NOMO-1 treated with dmso at 0.1 percent for 144 hours (cell line): ENCODE results near the gene DPP9.
"Not testable (repeated sequence)": the region's sequence is repeated elsewhere in the genome, so short reads cannot be mapped to it uniquely, and the experiment has no call there.

ENCODE experiments used
- DNase-seq: peaks from one replicate; lab custom pipeline; 2025; ENCODE audit not compliant: unreplicated experiment; lab: John Stamatoyannopoulos, UW

Gene DPP9

DNA sequence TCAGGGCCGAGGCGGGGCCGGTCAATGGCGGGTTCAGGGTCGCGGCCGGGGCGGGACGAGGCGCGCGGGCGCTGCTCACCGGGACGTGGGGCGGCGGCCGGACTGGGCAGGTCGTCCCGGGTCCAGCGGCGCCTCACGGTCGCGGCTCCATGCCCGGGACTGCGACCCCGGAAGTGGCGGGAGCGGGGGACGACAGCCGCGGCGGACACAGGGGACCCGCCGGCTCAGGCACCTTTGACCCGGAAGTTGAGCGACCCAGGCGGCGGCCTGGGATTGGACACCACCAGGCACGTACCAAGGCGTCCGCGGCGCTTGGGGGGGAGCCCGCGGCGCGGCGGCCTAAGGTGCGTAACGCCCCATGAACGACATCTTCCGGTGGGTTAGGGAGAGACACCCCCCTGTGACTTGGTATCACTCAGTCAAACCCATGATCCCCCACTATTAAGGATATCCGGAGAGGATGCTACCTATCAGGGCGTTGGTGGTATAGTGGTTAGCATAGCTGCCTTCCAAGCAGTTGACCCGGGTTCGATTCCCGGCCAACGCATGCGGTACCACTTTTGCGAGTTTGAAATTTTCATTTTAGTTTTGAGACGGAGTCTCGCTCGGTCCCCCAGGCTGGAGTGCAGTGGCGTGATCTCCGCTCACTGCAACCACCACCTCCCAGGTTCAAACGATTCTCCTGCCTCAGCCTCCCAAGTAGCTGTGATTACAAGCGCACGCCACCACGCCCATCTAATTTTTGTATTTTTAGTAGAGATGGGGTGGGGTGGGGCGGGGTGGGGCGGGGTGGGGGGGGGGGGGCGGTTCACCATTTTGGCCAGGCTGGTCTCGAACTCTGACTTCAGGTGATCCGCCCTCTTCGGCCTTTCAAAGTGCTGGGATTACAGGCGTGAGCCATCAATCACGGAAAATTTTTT is at the start of gene DPP9:
DPP9 (minus strand) TSS at position 248 of the 920 bp plus-strand sequence. CDS start 3,936 bp downstream, outside the sequence.
- DNase-seq = peak; percentile 99

GRCh38 chr19:4773047-4773640 is 49.5 kb upstream of the DPP9 start:
- no peak for DNase-seq

GRCh38 chr19:4772566-4772965 is 48.9 kb upstream of the DPP9 start:
- no peak for DNase-seq

GRCh38 chr19:4768934-4769777 is 45.5 kb upstream of the DPP9 start:
- DNase-seq = peak; percentile 59

GRCh38 chr19:4764393-4764660 is 40.7 kb upstream of the DPP9 start:
- DNase-seq = no peak

DNA sequence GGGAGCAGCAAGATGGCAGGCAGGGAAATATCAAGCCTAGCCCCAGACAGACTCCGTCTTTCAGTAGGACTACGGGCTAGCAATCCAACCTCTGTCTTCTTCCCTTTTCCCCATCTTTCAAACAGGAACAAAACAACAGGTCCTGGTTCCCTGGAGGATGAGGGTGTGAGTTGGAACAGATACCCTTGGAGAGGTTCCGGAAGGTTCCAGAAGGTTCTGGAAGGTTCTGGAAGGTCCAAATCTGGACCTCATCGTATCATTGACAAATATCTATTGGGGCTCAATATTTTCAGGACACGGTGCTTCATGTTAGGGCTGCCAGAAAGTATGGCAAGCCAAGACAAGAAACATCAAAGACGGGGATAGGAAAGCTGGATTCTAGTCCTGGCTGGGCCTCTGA is 39.4 kb upstream of the DPP9 start:
- DNase-seq = no peak

DNA sequence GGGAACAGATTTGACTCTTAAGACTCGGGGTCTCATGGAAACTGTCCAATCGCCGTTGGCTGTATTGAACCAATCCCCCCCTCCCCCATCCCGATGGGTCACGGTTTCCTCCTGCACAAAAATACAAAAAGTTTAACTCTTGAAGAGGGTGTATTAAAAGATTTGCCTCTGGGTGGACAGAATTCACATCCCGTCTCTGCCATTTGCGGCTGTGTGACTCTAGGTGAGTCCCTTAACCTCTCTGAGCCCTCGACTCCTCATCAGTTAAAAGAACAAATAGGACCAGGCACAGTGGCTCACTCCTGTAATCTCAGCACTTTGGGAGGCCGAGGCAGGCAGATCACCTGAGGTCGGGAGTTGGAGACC is 36.6 kb upstream of the DPP9 start:
- DNase-seq = no peak

DNA sequence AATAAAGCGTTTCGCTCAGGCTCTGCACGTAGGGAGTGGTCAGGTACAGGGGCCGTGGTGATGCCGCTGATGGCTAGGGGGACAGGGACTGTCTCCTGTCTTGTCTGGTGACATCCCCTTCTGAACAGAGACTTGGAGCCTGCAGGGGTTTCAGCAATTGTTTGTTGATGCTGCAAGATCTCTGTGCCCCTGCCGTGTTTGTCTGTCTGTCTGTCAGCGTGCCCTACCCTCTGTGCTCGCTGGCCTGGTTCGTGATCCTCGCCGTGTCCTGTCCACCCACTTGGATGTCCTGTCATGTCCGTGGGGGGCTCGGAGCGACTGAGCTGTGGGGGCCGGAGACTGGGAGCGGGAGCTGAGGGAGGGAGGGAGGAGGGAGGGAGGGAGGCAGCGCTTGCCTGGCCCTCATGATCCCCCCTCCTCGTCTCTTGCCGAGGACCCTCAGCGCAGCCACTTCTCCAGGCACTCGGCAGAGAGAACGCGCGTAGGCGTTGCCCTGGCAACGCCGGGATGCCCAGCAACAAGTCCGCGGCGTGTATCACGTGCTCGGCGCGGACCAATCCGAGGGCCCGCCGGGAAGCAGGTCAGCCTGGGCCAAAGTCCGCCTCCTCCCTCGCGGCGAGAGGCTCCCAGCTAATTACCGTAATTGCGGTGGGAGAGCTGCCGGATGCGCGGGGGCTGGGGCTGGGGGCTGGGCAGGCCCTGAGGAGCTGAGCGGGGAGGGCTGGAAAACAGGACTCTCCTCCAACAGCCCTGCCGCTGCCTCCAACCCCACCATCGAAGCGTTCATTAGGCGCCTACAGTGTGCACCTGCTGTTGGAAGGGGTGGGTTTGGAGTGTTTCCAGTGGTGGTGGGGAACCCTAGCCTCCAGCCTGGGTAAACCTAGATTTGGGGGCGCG is 36.0 kb upstream of the DPP9 start:
- peak; percentile 87 for DNase-seq

- DNase-seq = no peak
Observed at GRCh38 chr19:4758659-4759058, 35.0 kb upstream of the DPP9 start.

DNA sequence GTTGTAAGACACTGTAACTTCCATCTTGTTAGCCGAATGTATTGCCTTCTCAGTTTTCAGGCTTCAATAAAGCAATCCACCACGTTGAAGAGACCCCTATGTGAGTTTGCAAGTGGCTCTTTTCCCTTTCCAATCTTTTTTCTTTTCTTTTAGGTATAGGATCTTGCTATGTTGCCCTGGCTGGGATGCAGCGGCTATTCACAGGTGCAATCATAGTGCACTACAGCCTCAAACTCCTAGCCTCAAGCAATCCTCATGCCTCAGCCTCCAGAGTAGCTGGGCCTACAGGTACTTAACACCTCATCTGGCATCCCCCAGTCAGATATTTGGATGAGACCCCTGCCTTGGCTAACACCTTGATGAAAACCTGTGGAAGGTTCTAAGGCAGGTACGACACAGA is 34.4 kb upstream of the DPP9 start:
- no peak for DNase-seq

- no peak for DNase-seq
Observed at GRCh38 chr19:4755459-4755858, 31.8 kb upstream of the DPP9 start.

DNA sequence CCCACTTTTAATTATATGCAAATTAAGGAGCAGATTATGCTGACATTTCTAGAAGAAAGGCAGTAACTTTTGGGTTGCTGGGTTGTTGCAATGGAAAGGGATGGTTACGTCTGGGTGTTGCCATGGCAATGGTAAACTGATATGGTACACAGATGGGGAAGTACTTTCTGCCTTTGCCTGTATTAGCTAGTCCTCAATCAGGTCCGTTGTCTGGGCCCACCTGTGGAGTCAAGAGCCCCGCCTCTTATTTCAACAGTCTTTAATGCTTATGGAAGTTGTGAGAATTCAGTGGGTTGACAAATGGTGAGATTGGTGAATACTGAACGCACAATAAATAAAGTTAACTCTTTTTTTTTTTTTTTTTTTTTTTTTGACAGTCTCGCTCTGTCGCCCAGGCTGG is 30.6 kb upstream of the DPP9 start:
- no peak for DNase-seq

- DNase-seq = no peak
Observed at GRCh38 chr19:4749870-4750590, 26.4 kb upstream of the DPP9 start.

DNA sequence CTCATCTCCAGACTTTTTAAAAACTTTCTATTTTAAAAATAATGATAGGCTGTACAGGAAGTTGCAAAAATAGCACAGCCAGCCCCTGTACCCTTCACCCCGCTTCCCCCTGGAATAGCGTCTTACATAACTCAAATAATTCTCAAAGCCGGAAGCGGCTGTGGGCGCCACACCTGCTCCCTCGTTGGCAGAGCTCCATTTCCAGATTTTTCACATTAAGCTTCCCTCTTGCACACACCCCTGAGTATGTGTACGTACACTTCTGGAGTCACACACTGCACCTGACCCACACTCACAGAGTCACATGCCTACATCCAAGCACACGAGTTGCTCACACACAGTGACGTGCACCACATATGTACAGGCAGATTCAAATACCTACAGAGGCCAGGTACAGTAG is 24.9 kb upstream of the DPP9 start:
- DNase-seq = peak; percentile 49

GRCh38 chr19:4748185-4748584 is 24.5 kb upstream of the DPP9 start:
- DNase-seq = no peak

DNA sequence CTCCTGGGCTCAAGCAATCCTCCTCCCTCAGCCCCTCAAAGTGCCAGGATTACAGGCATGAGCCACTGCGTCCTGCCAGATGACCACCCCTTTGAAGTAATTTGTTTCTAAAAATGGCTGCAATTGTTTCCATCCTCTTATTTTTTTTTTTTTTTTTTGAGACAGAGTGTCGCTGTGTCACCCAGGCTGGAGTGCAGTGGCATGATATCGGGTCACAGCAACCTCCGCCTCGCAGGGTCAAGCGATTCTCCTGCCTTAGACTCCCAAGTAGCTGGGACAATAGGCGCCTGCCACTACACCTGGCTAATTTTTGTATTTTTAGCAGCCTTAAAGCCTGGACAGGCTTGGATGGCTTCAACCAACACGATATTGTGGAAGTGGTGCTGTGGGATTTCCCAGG is 22.3 kb upstream of the DPP9 start:
- no peak for DNase-seq

GRCh38 chr19:4745175-4745574 is 21.5 kb upstream of the DPP9 start:
- not testable (repeated sequence) for DNase-seq

GRCh38 chr19:4744451-4745174 is 21.0 kb upstream of the DPP9 start:
- no peak for DNase-seq
